GM18507 (cell line): Measurements from ENCODE around the gene NME3.
"Not testable (repeated sequence)": the region's sequence is repeated elsewhere in the genome, so short reads cannot be mapped to it uniquely, and the experiment has no call there.

Source experiments
- DNase-seq: peaks from one replicate; pipeline ENCODE4 v3.0.0; 2011; ENCODE audit warnings: low read depth; ENCODE audit not compliant: insufficient read length; ENCODE audit errors: extremely low spot score
- FAIRE-seq: peaks from 2 replicates; lab custom pipeline; 2011; peaks lifted over from hg19 to GRCh38; lab: Jason Lieb, UNC

The NME3 gene

GRCh38 chr16:1771188-1771863 is at the start of gene NME3:
Gene NME3 (minus strand): TSS chr16:1771543. CDS start chr16:1771534, 9 bp downstream.
- FAIRE-seq (peak; percentile 74), DNase-seq (peak; percentile 58)

- DNase-seq = no peak
- FAIRE-seq = no peak
These were observed 49.6 kb upstream of the NME3 start for GRCh38 chr16:1820946-1821290.

- FAIRE-seq (no peak), DNase-seq (no peak)
These were observed 49.0 kb upstream of the NME3 start for GRCh38 chr16:1820096-1820945.

DNA sequence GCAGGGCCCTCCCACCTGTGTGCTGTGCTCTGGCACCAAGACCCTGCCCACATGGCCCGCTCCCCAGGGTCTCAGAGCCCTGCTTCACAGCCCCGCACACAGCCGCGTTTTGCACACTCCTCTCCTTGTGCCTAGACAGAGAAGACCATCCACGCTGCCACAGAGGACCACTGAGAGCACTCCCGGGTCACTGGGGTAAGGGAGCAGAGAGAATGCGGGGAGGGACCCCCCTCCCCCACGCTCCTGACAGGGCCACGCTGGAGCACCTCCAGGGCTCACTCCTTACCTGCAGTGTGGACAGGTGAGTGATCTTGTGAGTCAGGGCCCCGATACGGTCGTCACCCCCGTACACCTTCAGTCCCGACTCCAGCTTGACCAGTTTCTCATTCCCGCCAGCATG is 48.3 kb upstream of the NME3 start:
- FAIRE-seq = no peak
- no peak for DNase-seq

DNA sequence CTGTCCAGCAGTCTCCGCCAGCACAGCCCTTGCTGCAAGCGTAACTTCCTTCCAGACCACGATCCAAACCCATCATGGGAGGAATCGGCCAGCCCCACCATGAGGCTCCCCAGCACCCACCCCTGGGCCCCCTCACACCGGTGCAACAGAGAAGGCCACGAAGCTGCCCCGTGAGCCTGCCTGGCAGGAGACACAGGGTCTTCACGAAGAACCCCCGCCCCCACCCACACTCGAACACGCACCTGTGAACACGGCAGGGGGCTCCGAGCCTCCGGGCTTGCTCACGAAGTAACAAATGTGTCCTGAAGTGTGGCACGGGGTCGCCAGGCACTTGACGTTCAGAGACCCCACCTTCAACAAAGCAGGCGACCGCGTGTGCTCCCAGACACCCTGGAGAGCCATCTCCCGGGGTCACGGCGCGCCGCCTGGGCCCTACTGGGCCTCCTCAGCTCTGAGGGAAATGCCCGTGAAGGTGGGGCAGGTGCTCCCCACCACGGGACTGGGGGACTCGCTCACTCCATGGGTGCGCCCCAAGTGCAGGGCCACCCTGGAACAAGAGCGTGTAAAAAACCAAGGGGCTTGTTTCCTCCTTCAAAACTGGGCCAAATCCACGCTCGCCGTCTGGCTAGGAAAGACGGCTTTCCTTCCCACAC is 47.7 kb upstream of the NME3 start:
- DNase-seq (no peak), FAIRE-seq (no peak)

DNA sequence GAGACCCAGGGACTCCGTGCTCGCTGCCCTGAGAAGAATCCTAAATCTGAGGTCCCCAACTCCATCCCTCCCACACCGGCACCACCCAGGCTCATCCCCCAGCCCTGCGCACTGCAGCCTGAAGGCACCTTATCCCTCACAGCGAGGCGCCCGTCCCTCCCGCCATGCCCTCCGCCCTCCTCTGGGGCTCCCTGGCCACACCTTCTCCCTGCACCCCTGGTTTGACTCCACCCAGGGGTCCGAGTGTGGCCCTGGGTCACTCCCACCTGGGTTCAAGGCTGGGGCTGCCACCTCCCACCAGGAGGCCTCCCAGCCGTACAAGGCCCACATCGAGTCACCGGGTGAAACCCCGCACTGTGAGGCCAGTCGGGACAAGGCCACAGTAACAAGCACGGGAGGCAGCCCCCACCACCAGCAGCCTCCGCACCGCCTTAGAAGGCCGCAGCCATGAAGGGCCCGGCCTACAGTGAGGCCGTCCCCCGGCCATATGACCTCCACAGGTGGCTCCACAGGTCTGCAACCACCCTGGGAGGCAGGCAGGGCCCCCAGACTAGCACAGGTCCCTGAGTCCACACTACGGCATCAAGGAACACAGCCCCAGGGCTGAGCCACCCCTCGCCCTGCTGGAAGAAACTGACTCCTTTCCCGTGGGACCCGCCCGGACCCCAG is 47.0 kb upstream of the NME3 start:
- FAIRE-seq (no peak), DNase-seq (no peak)

- no peak for FAIRE-seq
- no peak for DNase-seq
These were observed 46.4 kb upstream of the NME3 start for GRCh38 chr16:1817716-1818115.

DNA sequence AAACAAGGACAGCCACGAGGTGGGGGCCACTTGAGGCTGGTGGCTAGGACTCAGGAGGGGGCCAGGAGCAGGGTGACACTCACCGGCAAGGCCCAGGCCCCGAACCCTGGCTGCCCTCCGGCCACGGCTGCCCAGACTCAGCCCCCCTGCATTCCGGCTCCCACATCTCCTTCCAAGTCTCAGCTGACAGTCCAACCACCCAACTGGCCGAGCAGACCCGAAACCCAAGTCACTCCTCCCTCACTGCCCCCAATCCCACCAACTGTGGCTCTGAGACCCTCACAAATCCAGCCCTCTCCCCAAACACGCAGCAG is 45.9 kb upstream of the NME3 start:
- FAIRE-seq (no peak), DNase-seq (no peak)

DNA sequence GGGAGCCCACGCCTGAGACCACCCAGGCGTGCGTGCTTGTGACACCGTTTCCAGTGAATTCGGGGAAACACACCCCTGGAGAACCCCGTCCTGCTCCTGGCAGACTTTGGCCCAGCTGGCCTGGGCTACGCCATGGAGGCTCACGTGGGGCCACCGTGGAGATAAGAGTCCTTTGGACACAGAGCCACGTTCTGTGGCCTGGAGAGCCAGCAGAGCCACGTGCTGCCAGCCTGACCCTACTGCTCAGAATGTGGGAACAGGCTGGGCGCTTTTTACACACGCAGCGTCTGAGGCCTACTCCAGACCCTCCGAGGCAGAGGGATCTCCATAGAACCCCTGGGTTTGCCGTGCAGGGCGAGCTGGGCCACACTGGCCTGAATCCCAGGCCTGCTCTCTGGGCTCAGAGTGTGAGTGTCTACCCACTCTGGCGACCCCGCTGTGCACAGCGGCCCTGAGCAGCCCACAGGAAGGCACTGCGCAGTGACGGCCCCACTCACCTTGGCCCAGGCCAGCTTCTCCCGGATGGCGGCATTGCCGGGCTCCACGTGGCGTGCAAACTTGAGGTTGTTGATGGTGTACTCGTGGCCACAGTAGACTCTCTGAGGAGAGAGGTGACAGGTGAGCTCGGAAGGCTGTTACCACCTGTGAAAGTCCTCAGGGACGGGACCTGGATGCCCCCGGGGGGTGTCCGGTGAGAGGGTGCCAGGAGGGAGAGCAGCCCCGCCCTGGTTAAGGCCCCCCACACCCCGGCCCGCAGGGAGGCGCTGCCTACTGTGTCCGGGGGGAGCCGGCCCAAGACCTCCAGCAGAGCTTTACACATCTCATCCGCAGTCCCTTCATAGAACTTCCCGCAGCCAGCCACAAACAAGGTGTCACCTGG is 45.3 kb upstream of the NME3 start:
- no peak for DNase-seq
- no peak for FAIRE-seq

- DNase-seq = no peak
These were observed 44.1 kb upstream of the NME3 start for GRCh38 chr16:1815461-1815860.

DNA sequence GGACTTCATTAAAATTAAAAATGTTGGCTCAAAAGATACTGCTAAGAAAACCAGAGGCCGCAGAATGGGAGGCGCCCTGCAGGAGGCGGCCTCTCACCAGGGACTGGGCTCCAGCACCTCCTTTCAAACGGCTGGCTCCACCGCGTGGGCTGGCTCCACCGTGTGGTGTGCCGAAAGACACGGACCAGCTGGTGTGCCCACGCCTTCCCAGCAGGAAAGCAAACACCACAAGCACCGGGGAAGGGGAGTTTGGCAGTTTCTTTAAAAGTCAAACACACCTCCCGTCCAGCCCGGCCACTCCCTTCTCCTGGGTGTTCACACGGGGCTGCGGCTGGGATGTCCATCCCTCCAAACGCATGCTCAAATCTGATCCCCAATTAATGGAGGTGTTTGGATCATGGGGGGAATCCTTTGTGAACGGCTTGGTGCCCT is 41.4 kb upstream of the NME3 start:
- FAIRE-seq (no peak), DNase-seq (no peak)

More at GRCh38 chr16:1815461-1815860, 44.1 kb upstream of the NME3 start:
- no peak for FAIRE-seq

GRCh38 chr16:1810536-1810935 is 39.2 kb upstream of the NME3 start:
- no peak for DNase-seq
- FAIRE-seq = no peak

GRCh38 chr16:1810106-1810505 is 38.8 kb upstream of the NME3 start:
- no peak for DNase-seq

GRCh38 chr16:1809281-1809801 is 38.0 kb upstream of the NME3 start:
- DNase-seq = no peak
- no peak for FAIRE-seq

More at GRCh38 chr16:1810106-1810505, 38.8 kb upstream of the NME3 start:
- FAIRE-seq = no peak

DNA sequence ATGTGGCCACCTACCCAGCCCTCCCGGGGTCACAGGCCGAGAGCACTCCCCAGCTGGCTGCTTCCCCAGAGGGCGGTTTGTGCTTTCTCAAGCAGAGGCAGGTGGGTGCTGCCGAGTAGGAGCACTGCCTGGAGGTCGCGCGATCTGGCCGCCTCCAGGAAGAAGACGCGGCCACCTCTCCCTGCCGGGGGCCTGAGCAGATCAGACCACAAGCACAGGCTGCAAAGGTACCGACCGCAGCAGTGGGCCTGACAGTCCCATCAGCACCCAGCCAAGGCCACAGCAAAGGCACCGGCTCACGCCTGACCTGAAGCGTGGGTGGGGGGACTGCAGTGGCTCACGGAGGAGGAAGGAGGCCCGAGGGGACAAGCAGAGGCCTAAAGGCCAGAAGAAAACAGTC is 37.3 kb upstream of the NME3 start:
- DNase-seq = no peak
- no peak for FAIRE-seq

DNA sequence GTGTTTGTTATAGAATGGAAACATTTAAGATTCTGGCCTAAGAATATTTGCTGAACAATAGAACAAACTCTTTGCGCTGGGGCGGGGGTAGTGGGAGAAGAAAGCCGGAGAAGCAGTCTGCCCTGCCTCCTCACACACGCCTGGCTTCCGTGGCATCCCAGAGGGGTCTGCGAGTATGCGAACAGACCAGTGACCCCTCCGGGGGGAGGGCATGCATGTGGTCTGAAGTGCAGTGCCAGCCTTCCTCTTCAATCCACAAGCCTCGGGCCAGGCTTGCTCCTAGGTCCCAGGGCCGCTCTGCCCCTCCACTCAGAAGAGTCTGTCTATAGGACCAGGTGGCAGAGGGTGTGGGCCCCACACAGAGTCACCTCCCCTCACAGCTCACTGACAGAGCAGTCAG is 36.3 kb upstream of the NME3 start:
- DNase-seq (no peak), FAIRE-seq (no peak)

DNA sequence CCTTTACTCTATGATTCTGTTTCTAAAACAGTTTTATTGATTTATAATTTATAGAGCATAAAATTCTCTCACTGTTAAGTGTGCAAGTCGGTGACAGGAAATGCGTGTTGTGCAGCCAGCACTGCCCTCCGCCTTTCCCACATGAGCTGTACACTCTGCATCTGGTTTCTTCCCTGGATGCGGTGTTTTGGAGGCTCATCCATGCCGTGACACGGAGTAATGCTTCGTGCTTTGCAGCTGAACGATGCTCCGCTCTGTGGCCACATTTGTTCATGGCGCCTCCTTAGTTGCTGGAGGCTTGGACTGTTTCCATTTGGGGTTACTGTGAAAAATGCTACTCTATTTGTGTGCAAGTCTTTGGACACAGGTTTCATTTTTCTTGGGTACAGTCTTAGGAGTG is 29.4 kb upstream of the NME3 start:
- DNase-seq (no peak), FAIRE-seq (no peak)

DNA sequence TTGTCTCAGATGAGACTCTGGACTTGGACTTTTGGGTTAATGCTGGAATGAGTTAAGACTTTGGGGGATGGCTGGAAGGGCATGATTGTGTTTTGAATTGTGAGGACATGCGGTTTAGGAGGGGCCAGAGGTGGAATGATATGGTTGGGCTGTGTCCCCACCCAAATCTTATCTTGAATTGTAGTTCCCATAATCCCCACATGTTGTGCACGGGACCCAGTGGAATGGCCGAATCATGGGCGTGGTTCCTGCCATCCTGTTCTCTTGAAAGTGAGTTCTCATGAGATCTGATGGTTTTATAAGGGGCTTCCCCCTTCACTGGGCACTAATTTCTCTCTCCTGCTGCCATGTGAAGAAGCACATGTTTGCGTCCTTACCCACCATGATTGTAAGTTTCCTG is 27.9 kb upstream of the NME3 start:
- not testable (repeated sequence) for FAIRE-seq, DNase-seq
